Left ventricle myocardium inferior (tissue), 1 donor: ENCODE data around the gene CREB5. TPM values are rescaled to one million over a fixed set of nuclear protein-coding genes. Genes with fewer than 3 reads are reported as not detected.

Experiments used
- DNase-seq: peaks from one replicate; pipeline ENCODE4 v3.0.0-alpha.2; 2020
- H3K27ac ChIP-seq: fragments of 200-600 bp; replicated peaks from 2 replicates; pipeline ENCODE4 v1.8.0; 2021
- H3K27me3 ChIP-seq: fragments of 200-600 bp; 2 replicates; pipeline ENCODE4 v1.8.0; 2021; ENCODE audit warnings: low read depth
- H3K36me3 ChIP-seq: fragments of 200-600 bp; 2 replicates; pipeline ENCODE4 v1.8.0; 2021
- H3K4me1 ChIP-seq: fragments of 200-600 bp; 2 replicates; pipeline ENCODE4 v1.8.0; 2021
- H3K4me3 ChIP-seq: fragments of 200-600 bp; 2 replicates; pipeline ENCODE4 v1.8.0; 2021; ENCODE audit warnings: mild to moderate bottlenecking, moderate library complexity
- H3K9me3 ChIP-seq: fragments of 200-600 bp; replicated peaks from 2 replicates; pipeline ENCODE4 v1.8.0; 2021
- CTCF ChIP-seq: fragments of 200-600 bp; IDR thresholded peaks from 2 replicates; pipeline ENCODE4 v1.8.0; 2021; ENCODE audit warnings: antibody characterized with exemption, mild to moderate bottlenecking, borderline replicate concordance
- intact Hi-C: fragments of 100-400 bp; cut with micrococcal nuclease; formaldehyde crosslinking; loops from one replicate; pipeline ENCODE4 v1.11.0; 2022
- total RNA-seq: library from RNA; stranded (reverse); fragmentation: NEBNext Ultra II Directional; extraction: Animal tissue kit (Norgen Biotek cat#: 25700); gene quantifications from one replicate; pipeline ENCODE4 v1.2.1, GENCODE V29; 2021
- donor health status: DM: no; HTN: yes; CAD: no; lungs with severe emphysema.

Gene CREB5
- total RNA-seq, 1 donor from 2014 or later = 9.8 TPM

DNA sequence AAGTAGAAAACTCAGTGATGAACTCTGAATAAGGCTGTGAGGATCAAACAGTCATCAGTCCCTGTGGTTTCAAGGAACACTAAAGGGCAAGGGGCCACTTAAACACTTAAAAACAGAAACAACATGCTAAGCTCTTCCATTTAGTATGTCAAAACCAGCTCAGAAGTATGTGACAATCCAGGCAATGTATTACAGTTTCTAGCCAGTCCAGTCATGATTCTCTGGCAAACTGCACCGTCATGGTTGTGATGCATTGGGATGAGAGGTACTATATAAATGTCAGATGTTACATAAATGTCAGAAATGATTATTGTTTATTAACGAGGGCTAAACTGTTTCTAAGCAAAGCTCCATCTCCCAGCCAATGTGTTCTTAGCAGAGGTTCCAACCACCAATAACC lies 4.7 kb upstream of the CREB5 start:
- H3K27me3 ChIP-seq = no peaks in the 10 kb centered on the region
- no peak overlapping the region for H3K4me3 ChIP-seq
- H3K36me3 ChIP-seq = no peaks in the 10 kb centered on the region
- TF ChIP-seq CTCF = no peak
- peaks cover 54% of the 10 kb centered on the region for H3K4me1 ChIP-seq
- intact Hi-C loops = no loop called here
- H3K9me3 ChIP-seq = no peaks in the 10 kb centered on the region
- no peak for DNase-seq
- peak overlapping the region; percentile 92 for H3K27ac ChIP-seq

GRCh38 chr7:28408105-28408959 lies 4.0 kb upstream of the CREB5 start:
- Histone ChIP-seq H3K27me3 (no peaks in the 10 kb centered on the region), H3K27ac (peak overlapping the region; percentile 92), H3K9me3 (no peaks in the 10 kb centered on the region), H3K36me3 (no peaks in the 10 kb centered on the region), H3K4me1 (peaks cover 56% of the 10 kb centered on the region), H3K4me3 (peak overlapping the region; percentile 88)
- peak; percentile 50 for DNase-seq
- TF ChIP-seq CTCF = no peak
- intact Hi-C loops = no loop called here

DNA sequence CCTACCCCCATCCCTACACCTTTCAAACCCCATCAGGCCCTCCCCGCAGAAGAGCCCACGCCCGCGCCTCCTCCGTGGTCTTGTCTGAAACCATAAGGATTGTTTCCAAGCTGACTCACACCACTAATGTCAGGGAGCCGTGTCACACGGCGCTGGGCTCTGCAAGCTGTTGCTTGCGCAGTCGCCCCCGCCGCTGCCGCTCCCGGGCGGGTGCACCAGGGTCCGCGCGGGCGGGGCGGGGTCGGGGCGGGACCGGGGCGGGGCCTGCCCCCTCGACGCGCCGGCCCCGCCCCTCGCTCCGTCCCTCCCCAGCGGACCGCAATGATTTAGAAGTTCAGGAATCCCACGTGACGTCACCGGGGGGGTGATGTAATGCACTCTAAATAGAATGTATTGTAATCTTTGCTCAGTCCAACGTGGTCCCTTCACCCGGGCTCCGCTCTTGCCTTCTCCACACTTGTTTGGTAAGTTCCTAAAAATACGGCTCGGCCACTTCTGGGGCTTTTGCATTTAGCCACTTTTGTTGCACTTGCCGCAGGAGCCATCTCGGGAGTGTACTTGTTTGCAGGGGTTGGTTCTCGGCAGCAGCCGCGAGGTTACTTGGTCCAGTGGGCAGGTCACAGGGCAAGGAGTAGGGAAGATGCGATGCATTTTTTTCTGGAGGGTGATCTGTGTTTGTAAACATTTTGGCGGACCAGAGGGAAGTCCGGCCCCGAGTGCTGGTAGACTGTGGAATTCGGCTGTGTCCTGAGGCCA lies 3.2 kb upstream of the CREB5 start:
- Histone ChIP-seq H3K27ac (peak overlapping the region; percentile 92), H3K27me3 (no peaks in the 10 kb centered on the region), H3K4me1 (peaks cover 56% of the 10 kb centered on the region), H3K36me3 (no peaks in the 10 kb centered on the region), H3K9me3 (no peaks in the 10 kb centered on the region), H3K4me3 (peak overlapping the region; percentile 88)
- peak; percentile 94 for DNase-seq
- intact Hi-C loops = no loop called here
- no peak for TF ChIP-seq CTCF

DNA sequence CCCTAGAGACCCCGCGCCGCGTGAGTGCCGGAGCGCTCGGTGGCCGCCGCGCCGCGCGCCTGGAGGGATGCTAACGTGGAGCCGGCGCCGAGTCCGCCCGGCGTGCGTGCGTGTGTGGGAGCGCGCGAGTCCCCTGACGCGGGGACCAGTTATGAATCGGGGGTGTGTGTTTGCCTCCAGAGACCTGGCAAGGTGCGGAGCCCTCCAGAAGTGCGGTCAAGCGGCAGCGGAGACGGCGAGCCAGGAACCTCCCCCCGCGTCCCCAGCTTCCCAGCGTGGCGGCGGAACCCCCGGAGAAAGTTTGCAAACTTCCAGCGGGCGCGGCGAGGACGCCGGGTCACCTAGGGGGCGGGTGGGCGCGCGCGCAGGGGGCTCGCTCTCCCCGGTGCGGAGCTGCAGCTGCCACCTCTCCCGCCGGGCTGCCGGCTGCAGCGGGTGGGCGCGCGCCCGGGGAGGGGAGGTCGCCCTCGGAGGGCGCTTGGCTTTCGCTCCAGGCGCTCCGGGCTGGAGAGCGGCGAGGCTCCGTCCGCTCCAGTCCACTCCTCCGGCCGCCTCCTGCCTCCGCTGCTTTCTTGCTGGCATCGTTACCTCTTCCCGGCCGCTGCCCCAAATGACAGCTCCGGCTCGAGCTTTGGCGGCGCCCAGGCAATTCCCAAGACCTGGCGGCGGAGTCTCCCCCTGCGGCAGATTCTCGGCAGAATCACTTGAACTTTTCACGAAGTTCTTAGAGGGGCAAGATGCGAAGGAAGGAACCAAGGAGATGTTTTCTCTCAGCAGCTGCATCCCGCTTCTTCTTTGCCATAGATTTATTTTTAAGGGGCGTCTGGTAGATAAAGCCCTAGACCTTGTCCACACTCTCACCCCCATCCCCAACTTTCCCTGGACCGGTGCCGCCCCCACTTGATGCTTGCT lies 2.3 kb upstream of the CREB5 start:
- H3K4me1 ChIP-seq = peaks cover 56% of the 10 kb centered on the region
- peak overlapping the region; percentile 88 for H3K4me3 ChIP-seq
- DNase-seq = peak; percentile 39
- H3K9me3 ChIP-seq = no peaks in the 10 kb centered on the region
- H3K27ac ChIP-seq = peak overlapping the region; percentile 92
- no peak for TF ChIP-seq CTCF
- no peaks in the 10 kb centered on the region for H3K27me3 ChIP-seq
- intact Hi-C loops = no loop called here
- H3K36me3 ChIP-seq = no peaks in the 10 kb centered on the region
